GM19397 (cell line): ENCODE measurements around the gene PAX6.
"Not testable (repeated sequence)": the region's sequence is repeated elsewhere in the genome, so short reads cannot be mapped to it uniquely, and the experiment has no call there.

Source experiments
- ATAC-seq: cut with Tn5 transposase; IDR thresholded peaks from one replicate; pipeline ENCODE4 v1.9.1; 2021; ENCODE audit warnings: mild to moderate bottlenecking, moderate library complexity; ENCODE audit not compliant: unreplicated experiment

The PAX6 gene

DNA sequence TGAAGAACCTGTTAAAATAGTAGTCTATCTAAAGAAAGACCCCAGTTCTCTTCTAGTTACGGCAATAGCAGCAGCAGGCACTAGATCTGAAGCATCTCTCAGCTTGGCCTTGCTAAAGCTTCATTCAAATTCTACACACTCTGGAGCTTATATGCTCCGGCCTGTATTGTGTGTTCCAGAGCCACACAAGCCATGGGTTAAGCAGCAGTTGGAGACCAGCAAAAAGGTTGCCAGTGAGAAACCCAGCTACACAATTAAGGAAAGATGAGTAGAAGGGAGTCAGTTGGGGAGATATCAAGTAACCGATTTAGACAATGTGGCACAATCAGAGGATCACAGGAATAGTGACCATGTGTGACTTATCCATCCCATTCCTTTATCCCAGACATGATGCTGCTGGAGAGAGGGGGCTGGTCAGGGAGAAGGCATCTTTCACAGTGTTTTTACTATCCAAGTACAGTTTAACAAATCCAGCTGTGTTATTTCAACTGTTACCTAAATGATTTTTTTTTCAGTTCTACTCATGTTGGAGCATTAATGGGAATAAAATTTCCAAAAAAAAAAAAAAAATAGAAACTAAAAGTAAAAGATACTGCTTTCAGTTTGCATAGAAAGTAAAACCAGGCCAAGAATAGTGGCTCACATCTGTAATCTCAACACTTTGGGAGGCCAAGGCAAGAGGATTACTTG lies 41.0 kb downstream of the PAX6 start:
- ATAC-seq: no peak

DNA sequence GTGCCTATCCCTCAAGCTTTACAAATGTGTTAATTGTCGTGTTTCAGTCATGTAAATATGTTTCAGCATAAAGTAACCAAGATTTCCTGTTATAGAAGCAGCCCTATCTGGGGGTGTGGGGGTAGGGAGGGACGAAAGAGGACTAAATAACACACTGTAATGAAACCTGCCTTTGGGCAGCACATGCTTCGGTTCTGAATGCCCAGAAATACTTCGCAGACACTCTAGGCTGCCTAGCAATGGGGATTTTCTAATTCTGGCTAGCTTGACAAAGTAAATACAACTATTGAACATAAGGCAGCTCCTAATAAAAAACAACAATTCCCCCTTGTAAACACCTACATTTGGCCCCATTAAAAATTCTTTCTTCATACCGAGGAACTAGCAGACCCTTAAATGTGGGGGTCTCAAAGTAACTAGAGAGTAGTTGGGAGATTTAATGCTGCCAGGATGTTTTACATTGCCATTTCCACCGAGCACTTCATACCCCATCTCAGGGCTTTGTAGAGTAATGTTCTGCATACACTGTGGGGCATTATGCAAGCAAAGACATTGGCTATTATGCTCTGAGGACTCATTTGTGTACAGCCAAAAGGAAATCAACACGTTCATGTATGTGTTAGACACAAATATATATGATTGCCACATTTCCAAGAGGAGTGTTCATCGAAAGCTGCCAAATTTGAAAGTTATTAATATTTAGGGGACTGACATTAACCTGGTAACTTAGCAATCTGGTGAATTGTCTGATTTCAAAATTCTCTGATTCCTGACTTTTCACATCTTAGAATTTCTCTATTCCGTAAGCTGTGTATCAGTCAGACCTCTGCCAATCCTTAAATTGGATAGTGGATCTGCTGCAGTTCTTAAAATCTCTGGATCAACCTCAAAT lies 42.1 kb downstream of the PAX6 start:
- ATAC-seq: no peak

GRCh38 chr11:31767685-31768084 lies 43.4 kb downstream of the PAX6 start:
- ATAC-seq: no peak

- ATAC-seq: no peak
Observed at GRCh38 chr11:31767066-31767465, 44.1 kb downstream of the PAX6 start.

- ATAC-seq: no peak
Observed at GRCh38 chr11:31764766-31765165, 46.4 kb downstream of the PAX6 start.

DNA sequence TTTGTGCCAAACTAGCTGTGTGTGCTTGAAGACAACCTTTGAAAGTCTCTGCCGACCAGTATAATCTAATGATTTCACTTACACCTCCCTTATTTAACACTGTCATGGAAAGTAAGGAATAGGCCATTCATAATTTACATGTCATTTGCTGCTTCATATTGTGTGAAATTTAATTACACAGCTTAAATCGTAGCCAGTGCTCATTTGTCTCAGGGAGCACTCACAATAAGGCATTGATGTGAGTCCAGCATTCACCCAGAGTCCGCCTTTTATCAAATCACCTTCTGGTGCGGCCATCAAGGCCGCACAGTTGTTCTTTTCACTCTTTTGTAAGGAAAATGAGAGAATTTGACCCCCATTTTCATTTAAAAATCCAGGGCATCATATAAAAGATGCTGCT lies 46.9 kb downstream of the PAX6 start:
- ATAC-seq: no peak

- ATAC-seq: no peak
Observed at GRCh38 chr11:31763296-31763695, 47.8 kb downstream of the PAX6 start.

DNA sequence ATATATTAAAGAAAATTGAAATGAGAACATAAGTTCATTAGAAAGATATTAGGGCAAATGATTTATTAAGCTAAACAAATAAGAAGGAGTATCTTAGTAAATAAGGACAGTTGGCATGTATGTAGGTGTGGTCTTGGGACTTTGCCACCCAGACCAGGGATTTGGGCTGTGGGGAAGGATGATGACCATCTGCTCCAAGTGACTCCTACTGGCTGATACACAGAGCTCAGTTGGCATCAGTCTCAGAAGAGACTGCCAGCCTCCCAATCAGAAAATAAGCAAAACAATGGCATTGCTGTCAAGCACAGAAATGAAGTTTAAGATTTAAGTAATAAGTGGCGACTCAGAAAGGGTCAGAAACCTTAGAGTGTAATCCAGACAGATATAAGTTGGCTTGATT lies 49.5 kb downstream of the PAX6 start:
- no peak for ATAC-seq

DNA sequence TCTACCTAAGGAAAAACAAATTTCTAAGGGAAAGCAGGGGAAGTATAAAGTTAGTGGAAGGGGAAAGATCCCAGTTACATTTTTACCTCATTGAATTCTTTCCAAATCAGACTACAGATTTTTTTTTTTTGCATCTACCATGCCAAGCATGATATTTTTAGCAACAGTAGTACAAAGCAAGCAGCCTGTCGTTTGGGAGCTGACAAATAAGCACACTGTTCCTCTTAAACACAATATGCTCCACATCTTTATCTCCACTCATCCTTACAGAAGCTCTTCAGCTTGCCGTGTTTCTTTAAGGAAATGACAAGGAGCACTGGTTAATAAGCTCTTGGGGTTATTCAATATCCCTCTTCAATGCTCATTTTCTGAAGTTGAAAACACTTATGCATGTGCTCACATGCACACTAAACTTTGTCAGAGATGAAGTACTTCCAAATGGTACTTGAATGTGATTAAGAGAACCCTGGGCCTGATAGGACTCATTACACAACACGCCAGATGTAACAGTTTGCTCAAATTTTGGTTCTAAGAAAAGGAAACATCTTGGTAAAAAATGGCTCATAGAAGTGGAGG lies 53.8 kb downstream of the PAX6 start:
- ATAC-seq: no peak

- no peak for ATAC-seq
Observed at GRCh38 chr11:31747581-31747980, 63.5 kb downstream of the PAX6 start.

- not testable (repeated sequence) for ATAC-seq
Observed at GRCh38 chr11:31740731-31741368, 70.3 kb downstream of the PAX6 start.

DNA sequence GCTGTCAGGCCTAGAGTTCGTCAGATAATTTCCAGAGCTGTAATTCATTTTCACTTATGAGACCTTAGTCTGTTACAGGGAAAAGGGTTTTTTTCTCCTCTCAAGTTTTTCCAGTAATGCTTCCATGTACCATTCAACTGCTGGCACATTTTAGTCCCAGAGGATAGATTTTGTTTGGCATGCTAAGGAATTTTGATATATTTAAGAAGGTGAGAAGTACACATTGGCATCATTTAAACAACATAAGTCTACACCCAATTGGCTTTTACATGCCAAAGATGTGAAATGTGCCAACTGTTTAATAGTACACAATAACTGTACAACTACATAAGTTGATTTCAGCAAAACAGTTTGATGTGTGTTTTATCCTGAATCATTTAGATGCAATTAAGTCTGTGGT lies 71.0 kb downstream of the PAX6 start:
- no peak for ATAC-seq
